ENCODE measurements around the gene REST.

- no peak for TF ChIP-seq POLR2A (IDR thresholded peaks at IDR 0.05)
- TF ChIP-seq, protein P1, sequence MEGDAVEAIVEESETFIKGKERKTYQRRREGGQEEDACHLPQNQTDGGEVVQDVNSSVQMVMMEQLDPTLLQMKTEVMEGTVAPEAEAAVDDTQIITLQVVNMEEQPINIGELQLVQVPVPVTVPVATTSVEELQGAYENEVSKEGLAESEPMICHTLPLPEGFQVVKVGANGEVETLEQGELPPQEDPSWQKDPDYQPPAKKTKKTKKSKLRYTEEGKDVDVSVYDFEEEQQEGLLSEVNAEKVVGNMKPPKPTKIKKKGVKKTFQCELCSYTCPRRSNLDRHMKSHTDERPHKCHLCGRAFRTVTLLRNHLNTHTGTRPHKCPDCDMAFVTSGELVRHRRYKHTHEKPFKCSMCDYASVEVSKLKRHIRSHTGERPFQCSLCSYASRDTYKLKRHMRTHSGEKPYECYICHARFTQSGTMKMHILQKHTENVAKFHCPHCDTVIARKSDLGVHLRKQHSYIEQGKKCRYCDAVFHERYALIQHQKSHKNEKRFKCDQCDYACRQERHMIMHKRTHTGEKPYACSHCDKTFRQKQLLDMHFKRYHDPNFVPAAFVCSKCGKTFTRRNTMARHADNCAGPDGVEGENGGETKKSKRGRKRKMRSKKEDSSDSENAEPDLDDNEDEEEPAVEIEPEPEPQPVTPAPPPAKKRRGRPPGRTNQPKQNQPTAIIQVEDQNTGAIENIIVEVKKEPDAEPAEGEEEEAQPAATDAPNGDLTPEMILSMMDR (IDR thresholded peaks at IDR 0.05 in 8 of 11, conservative IDR thresholded peaks at IDR 0.05 in 3 of 11): no peak
These were observed 2.7 kb downstream of the REST start for GRCh38 chr4:56910172-56910967.

Data from spleen (tissue), 7 donors.